Hepatocyte (in vitro differentiated cells): ENCODE data around the gene NSUN2. TPM values are rescaled to one million over a fixed set of nuclear protein-coding genes. Genes with fewer than 3 reads are reported as not detected.
A peak's percentile ranks its signal among the peaks of the same experiment; 100 is the strongest.

ENCODE experiments used
- DNase-seq: peaks from one replicate; pipeline ENCODE4 v3.0.0-alpha.2; 2016; ENCODE audit warnings: low spot score
- H2AFZ ChIP-seq: fragments of 200-600 bp; sonication (generic); 2 replicates; pipeline ENCODE4 v1.6.0; 2016; ENCODE audit warnings: antibody characterized with exemption, mild to moderate bottlenecking
- H3K27ac ChIP-seq: fragments of 200-600 bp; sonication (generic); 2 replicates; pipeline ENCODE4 v1.5.1; 2016; ENCODE audit warnings: mild to moderate bottlenecking
- H3K27me3 ChIP-seq: fragments of 200-600 bp; sonication (generic); 2 replicates; pipeline ENCODE4 v1.6.1; 2016
- H3K36me3 ChIP-seq: fragments of 200-600 bp; sonication (generic); replicated peaks from 2 replicates; pipeline ENCODE4 v1.5.1; 2016; ENCODE audit warnings: low read depth; ENCODE audit not compliant: insufficient read depth
- H3K4me1 ChIP-seq: fragments of 200-600 bp; sonication (generic); 2 replicates; pipeline ENCODE4 v1.5.1; 2016; ENCODE audit warnings: mild to moderate bottlenecking, moderate library complexity; ENCODE audit not compliant: insufficient read depth
- H3K4me2 ChIP-seq: fragments of 200-600 bp; sonication (generic); 2 replicates; pipeline ENCODE4 v1.6.0; 2016
- H3K4me3 ChIP-seq: fragments of 200-600 bp; sonication (generic); 2 replicates; pipeline ENCODE4 v1.5.1; 2016; ENCODE audit warnings: mild to moderate bottlenecking
- H3K79me2 ChIP-seq: fragments of 200-600 bp; sonication (generic); 2 replicates; pipeline ENCODE4 v1.6.0; 2017; ENCODE audit warnings: mild to moderate bottlenecking
- H3K9me2 ChIP-seq: fragments of 200-600 bp; sonication (generic); replicated peaks from 2 replicates; pipeline ENCODE4 v1.6.0; 2017; ENCODE audit warnings: mild to moderate bottlenecking; ENCODE audit not compliant: insufficient read depth
- H3K9me3 ChIP-seq: fragments of 200-600 bp; sonication (generic); 2 replicates; pipeline ENCODE4 v1.5.1; 2016; ENCODE audit warnings: low read depth, mild to moderate bottlenecking
- H4K20me1 ChIP-seq: fragments of 200-600 bp; sonication (generic); 2 replicates; pipeline ENCODE4 v1.6.0; 2016; ENCODE audit warnings: mild to moderate bottlenecking; ENCODE audit not compliant: insufficient read depth, poor library complexity, severe bottlenecking
- CTCF ChIP-seq: fragments of 200-600 bp; sonication (generic); IDR thresholded peaks from 2 replicates; pipeline ENCODE4 v1.5.1; 2016; ENCODE audit warnings: antibody characterized with exemption, mild to moderate bottlenecking; ENCODE audit not compliant: poor library complexity
- EZH2 ChIP-seq: fragments of 200-600 bp; sonication (generic); IDR thresholded peaks from 2 replicates; pipeline ENCODE4 v1.6.1; 2016; ENCODE audit warnings: antibody characterized with exemption, mild to moderate bottlenecking, borderline replicate concordance
- EZH2phosphoT487 ChIP-seq: fragments of 200-600 bp; sonication (generic); IDR thresholded peaks from one replicate; pipeline ENCODE4 v1.6.1; 2018; ENCODE audit warnings: antibody characterized with exemption, mild to moderate bottlenecking, low read depth, moderate library complexity; ENCODE audit not compliant: unreplicated experiment, severe bottlenecking
- WGBS: methylation state at CpG from one replicate; pipeline ENCODE4 v1.1.6; 2016; ENCODE audit warnings: low lambda C conversion rate; ENCODE audit errors: missing lambda C conversion rate; 5-methylcytosine and 5-hydroxymethylcytosine counted together
- polyA plus RNA-seq: library from polyadenylated mRNA; unstranded; fragments of >200 nt; fragmentation: Nextera tagmentation; extraction: Ambion mirVana; gene quantifications from 2 replicates; pipeline ENCODE4 v1.2.1, GENCODE V29; 2016
- total RNA-seq: library from RNA; depleted of rRNA; stranded (reverse); fragments of >200 nt; gene quantifications from 2 replicates; pipeline ENCODE4 v1.2.3, GENCODE V29; 2014

Gene NSUN2
- total RNA-seq (31.4 and 34.8 TPM in 2 replicates), polyA plus RNA-seq (40.9 and 43.0 TPM in 2 replicates)

- peak within 1 kb of the TSS; percentile 97 for H3K27ac ChIP-seq
- WGBS, result 3% methylated on average over 42 of the region's 66 CpGs
- no peaks in the 10 kb centered on the region for H3K27me3 ChIP-seq
- peak within 1 kb of the TSS; percentile 76 for H3K4me3 ChIP-seq
- peaks cover 10% of the 10 kb centered on the region for H4K20me1 ChIP-seq
- H3K4me2 ChIP-seq, result peak within 1 kb of the TSS; percentile 99
- peaks cover 61% of the 10 kb centered on the region for H3K79me2 ChIP-seq
- H3K4me1 ChIP-seq, result peaks cover 8% of the 10 kb centered on the region
- no peaks in the 10 kb centered on the region for H3K9me3 ChIP-seq
- TF ChIP-seq EZH2phosphoT487 (no peak), CTCF (no peak), EZH2 (no peak)
- H2AFZ ChIP-seq, result peak within 1 kb of the TSS; percentile 30
- DNase-seq, result peak; percentile 97
- H3K9me2 ChIP-seq, result no peaks in the 10 kb centered on the region
- H3K36me3 ChIP-seq, result no peaks in the 10 kb centered on the region
Measured at GRCh38 chr5:6632888-6633468, at the start of gene NSUN2, which contains the start of gene SRD5A1. TSS of gene NSUN2 (minus strand) at chr5:6633044. CDS start at chr5:6632979, 65 bp downstream. TSS of gene SRD5A1 (plus strand) at chr5:6633440. CDS start at chr5:6633577, 137 bp downstream.

GRCh38 chr5:6682239-6682638 is 49.4 kb upstream of the NSUN2 start:
- no peak overlapping the region for H3K4me2 ChIP-seq
- H3K4me1 ChIP-seq, result no peaks in the 10 kb centered on the region
- H3K27me3 ChIP-seq, result no peaks in the 10 kb centered on the region
- H4K20me1 ChIP-seq, result no peaks in the 10 kb centered on the region
- H2AFZ ChIP-seq, result no peak overlapping the region
- 85% methylated on average over 9 of the region's 11 CpGs for whole genome bisulfite sequencing
- no peak overlapping the region for H3K4me3 ChIP-seq
- no peaks in the 10 kb centered on the region for H3K79me2 ChIP-seq
- H3K27ac ChIP-seq, result no peak overlapping the region
- no peaks in the 10 kb centered on the region for H3K36me3 ChIP-seq
- no peaks in the 10 kb centered on the region for H3K9me3 ChIP-seq
- no peak for TF ChIP-seq EZH2phosphoT487
- no peak for TF ChIP-seq CTCF
- TF ChIP-seq EZH2, result no peak
- H3K9me2 ChIP-seq, result no peaks in the 10 kb centered on the region
- DNase-seq, result no peak

GRCh38 chr5:6681682-6682081 is 48.8 kb upstream of the NSUN2 start:
- Histone ChIP-seq H3K4me2 (no peak overlapping the region), H3K4me3 (no peak overlapping the region), H3K27ac (no peak overlapping the region), H3K9me3 (no peaks in the 10 kb centered on the region), H3K27me3 (no peaks in the 10 kb centered on the region), H4K20me1 (no peaks in the 10 kb centered on the region), H3K9me2 (no peaks in the 10 kb centered on the region), H3K4me1 (no peaks in the 10 kb centered on the region), H2AFZ (no peak overlapping the region), H3K36me3 (no peaks in the 10 kb centered on the region), H3K79me2 (no peaks in the 10 kb centered on the region)
- DNase-seq, result no peak
- no peak for TF ChIP-seq CTCF
- no peak for TF ChIP-seq EZH2phosphoT487
- TF ChIP-seq EZH2, result no peak
- WGBS, result 50% methylated on average over 2 of the region's 2 CpGs
